Muscle of leg (tissue), 16 donors: Measurements from ENCODE around the gene OR52B2. TPM values are rescaled to one million over a fixed set of nuclear protein-coding genes. Genes with fewer than 3 reads are reported as not detected.

ENCODE experiments used
- DNase-seq: peaks from one replicate; pipeline ENCODE4 v3.0.0; 2013
- H3K27ac ChIP-seq: one replicate; pipeline ENCODE4 v1.5.1; 2013; ENCODE audit warnings: mild to moderate bottlenecking, low read length, control low read depth
- H3K27me3 ChIP-seq: one replicate; pipeline ENCODE4 v1.6.1; 2013; ENCODE audit warnings: low read length; ENCODE audit not compliant: control insufficient read depth, insufficient read depth
- H3K36me3 ChIP-seq: one replicate; pipeline ENCODE4 v1.6.1; 2013; ENCODE audit warnings: low read length; ENCODE audit not compliant: control insufficient read depth, insufficient read depth
- H3K4me1 ChIP-seq: one replicate; pipeline ENCODE4 v1.6.1; 2013; ENCODE audit warnings: low read length; ENCODE audit not compliant: control insufficient read depth, insufficient read depth
- H3K4me3 ChIP-seq: one replicate; pipeline ENCODE4 v1.5.1; 2013; ENCODE audit warnings: low read length, control low read depth
- H3K9me3 ChIP-seq: replicated peaks from 2 replicates; pipeline ENCODE4 v1.6.1; 2013; ENCODE audit warnings: low read depth, low read length; ENCODE audit not compliant: control insufficient read depth
- WGBS: methylation state at CpG from one replicate; pipeline ENCODE4 v1.1.5; 2013; ENCODE audit warnings: missing lambda C conversion rate; ENCODE audit not compliant: insufficient coverage; 5-methylcytosine and 5-hydroxymethylcytosine counted together
- long read RNA-seq, 11 donors: transcript quantifications; one replicate each; lab custom pipeline, GENCODE V29; 2026
- polyA plus RNA-seq, 8 donors: library from polyadenylated mRNA; unstranded; fragments of 120-200 nt; gene quantifications; one replicate each; pipeline versions ENCODE4 v1.2.1 to v1.2.3, GENCODE V29; 2013; ENCODE audit warnings: inconsistent platforms in 1 of 8, low replicate concordance in 1 of 8; ENCODE audit not compliant: insufficient read length in 8 of 8, insufficient read depth in 1 of 8
- total RNA-seq: library from RNA; stranded (reverse); fragments of 120-200 nt; gene quantifications from one replicate; pipeline ENCODE4 v1.2.4, GENCODE V29; 2013

The OR52B2 gene
- total RNA-seq (0.09 TPM), polyA plus RNA-seq (not detected)
- long read RNA-seq, donor 1: 0 reads
- long read RNA-seq, donor 2: 0 reads
- long read RNA-seq, donor 3: 0 reads
- long read RNA-seq, donor 4: 0 reads
- long read RNA-seq, donor 5: 0 reads
- long read RNA-seq, donor 6, partial matches to known transcripts: 0 of 1 reads
- long read RNA-seq, donor 6, other reads (novel, unspliced or antisense): 0 of 1 reads
- long read RNA-seq, donor 7: 0 reads
- long read RNA-seq, donor 8: 0 reads
- long read RNA-seq, donor 9: 0 reads
- long read RNA-seq, donor 10: 0 reads
- long read RNA-seq, donor 11: 0 reads

DNA sequence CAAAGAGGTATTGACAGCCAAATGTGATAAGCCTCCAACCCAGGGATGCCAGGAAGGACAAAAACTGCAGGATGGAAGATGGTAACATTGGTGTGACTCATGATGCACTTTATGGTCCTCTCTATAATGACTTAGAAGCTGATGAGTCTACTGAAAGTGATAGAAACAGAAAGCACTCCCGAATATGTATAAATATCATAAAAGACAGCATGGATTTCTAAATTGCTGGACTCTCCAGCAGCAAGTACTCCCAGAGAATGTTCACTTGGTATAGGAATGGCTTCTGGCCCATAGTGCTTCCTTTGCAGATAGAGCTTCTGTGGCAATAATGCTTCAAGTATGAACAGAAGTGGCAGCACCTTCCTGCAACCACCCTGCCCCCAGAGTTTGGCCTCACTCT lies at the start of gene OR52B2:
Gene OR52B2, minus strand, starts transcription at position 101 of the 400 bp plus-strand sequence. Its CDS starts 0 bp downstream, at position 101.
- Histone ChIP-seq H3K36me3 (no peaks in the 10 kb centered on the region), H3K4me1 (no peaks in the 10 kb centered on the region), H3K4me3 (no peak within 1 kb of the TSS), H3K9me3 (no peaks in the 10 kb centered on the region), H3K27ac (no peak within 1 kb of the TSS), H3K27me3 (no peaks in the 10 kb centered on the region)
- DNase-seq: no peak
- no CpG with 5 or more reads among the region's 1 CpG for WGBS

GRCh38 chr11:6219359-6219758 lies 49.2 kb upstream of the OR52B2 start:
- Histone ChIP-seq H3K27me3 (no peaks in the 10 kb centered on the region), H3K4me1 (no peaks in the 10 kb centered on the region), H3K36me3 (peaks cover 80% of the 10 kb centered on the region), H3K9me3 (no peaks in the 10 kb centered on the region), H3K4me3 (no peak overlapping the region), H3K27ac (no peak overlapping the region)
- WGBS: no CpG with 5 or more reads among the region's 2 CpGs
- DNase-seq: no peak

DNA sequence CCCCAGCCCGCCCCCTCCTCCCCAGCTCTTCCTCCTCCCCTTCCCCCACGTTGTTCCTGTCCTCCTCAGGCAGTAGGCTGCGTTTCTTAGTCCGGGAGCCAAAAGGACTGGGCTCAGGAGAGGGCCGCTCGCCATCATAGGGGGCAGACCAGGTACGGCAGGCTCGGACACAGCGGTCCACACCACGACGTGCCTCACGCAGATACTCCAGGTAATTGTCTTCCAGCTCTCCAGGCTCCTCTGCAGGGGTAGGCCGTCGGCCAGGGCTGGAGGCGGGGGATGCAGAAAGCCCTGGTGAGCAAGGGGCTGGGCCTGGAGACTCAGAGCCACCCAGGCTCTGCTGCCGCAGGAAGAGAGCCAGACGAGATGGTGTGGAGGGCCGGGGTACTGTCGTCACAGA lies 47.6 kb upstream of the OR52B2 start:
- Histone ChIP-seq H3K27ac (no peak overlapping the region), H3K4me1 (no peaks in the 10 kb centered on the region), H3K36me3 (peaks cover 76% of the 10 kb centered on the region), H3K4me3 (no peak overlapping the region), H3K27me3 (no peaks in the 10 kb centered on the region), H3K9me3 (no peaks in the 10 kb centered on the region)
- no peak for DNase-seq
- WGBS: 92% methylated on average over 17 of the region's 19 CpGs

DNA sequence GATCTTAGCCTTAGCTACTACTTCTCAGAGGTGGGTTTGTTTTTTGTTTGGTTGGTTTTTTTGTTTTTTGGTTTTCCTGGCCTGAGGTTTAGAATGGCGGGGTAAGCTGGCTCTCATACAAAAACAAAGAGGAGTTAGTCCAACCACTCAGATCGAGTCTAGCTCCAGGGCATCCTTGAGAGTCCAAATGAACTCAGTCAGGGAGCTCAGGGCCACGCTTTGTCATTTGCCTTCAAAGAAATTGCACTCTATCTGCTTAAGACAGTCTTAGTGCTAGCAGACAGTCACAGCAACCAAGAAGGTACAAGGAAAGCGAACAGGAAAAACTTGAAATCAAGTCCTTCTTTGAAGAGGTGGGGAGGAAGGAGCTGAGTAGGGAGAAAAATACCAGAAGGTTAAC lies 46.4 kb upstream of the OR52B2 start:
- H3K36me3 ChIP-seq: peaks cover 74% of the 10 kb centered on the region

DNA sequence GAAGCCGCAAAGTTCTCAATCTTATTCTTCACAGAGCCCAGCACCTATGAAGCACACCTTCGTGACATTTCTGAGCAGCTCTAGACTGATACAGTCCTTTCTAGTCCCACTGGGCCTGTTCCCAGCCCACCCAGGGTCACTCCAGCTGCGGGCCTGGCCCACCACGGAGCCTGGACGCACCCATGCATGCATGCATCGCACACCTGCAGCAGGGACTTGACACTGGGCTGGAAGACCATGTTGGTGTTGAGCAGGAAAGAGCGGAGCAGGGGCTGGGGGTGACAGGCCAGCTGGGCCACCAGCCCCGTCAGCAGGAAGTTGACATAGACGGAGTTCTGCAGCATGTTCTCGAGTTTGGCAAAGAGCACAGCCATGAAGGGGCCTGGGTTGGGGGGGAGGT lies 44.4 kb upstream of the OR52B2 start:
- Histone ChIP-seq H3K27me3 (no peaks in the 10 kb centered on the region), H3K36me3 (peaks cover 83% of the 10 kb centered on the region), H3K4me1 (no peaks in the 10 kb centered on the region), H3K9me3 (no peaks in the 10 kb centered on the region), H3K27ac (no peak overlapping the region), H3K4me3 (no peak overlapping the region)
- DNase-seq: no peak
- WGBS: 92% methylated on average over 10 of the region's 10 CpGs

More for the DNA sequence above, 46.4 kb upstream of the OR52B2 start:
- 89% methylated on average over 4 of the region's 4 CpGs for WGBS
- Histone ChIP-seq H3K27ac (no peak overlapping the region), H3K4me1 (no peaks in the 10 kb centered on the region), H3K4me3 (no peak overlapping the region), H3K27me3 (no peaks in the 10 kb centered on the region), H3K9me3 (no peaks in the 10 kb centered on the region)
- DNase-seq: no peak

GRCh38 chr11:6210274-6210955 lies 40.3 kb upstream of the OR52B2 start:
- Histone ChIP-seq H3K27ac (no peak overlapping the region), H3K4me1 (no peaks in the 10 kb centered on the region), H3K9me3 (no peaks in the 10 kb centered on the region), H3K4me3 (no peak overlapping the region), H3K27me3 (no peaks in the 10 kb centered on the region), H3K36me3 (peaks cover 65% of the 10 kb centered on the region)
- DNase-seq: no peak
- WGBS: 97% methylated on average over 6 of the region's 9 CpGs

DNA sequence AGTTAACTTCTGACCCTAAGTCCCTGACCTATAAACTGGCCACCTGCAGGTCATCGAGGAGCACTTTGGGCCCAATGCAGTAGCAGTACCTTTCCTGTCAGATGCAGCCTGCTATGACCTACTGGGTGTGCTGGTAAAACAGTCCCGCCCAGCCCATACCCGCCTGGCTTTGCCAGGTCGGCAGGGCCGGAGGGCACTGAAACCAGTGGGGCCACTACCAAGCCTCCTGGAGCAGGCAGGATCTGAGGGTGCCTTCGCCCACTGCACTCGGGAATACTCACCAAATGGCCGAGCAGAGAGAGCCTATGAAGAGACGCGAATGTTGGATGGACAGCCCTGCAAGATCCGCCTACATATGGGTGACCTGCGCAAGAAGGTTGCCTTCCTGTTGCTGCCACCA lies 39.7 kb upstream of the OR52B2 start:
- no peak overlapping the region for H3K4me3 ChIP-seq
- 92% methylated on average over 11 of the region's 12 CpGs for WGBS
- no peak overlapping the region for H3K27ac ChIP-seq
- DNase-seq: no peak
- H3K9me3 ChIP-seq: no peaks in the 10 kb centered on the region
- H3K4me1 ChIP-seq: no peaks in the 10 kb centered on the region
- H3K27me3 ChIP-seq: no peaks in the 10 kb centered on the region
- peaks cover 62% of the 10 kb centered on the region for H3K36me3 ChIP-seq

GRCh38 chr11:6206456-6207180 lies 36.5 kb upstream of the OR52B2 start:
- DNase-seq: no peak
- H3K4me1 ChIP-seq: no peaks in the 10 kb centered on the region
- no peaks in the 10 kb centered on the region for H3K27me3 ChIP-seq
- H3K27ac ChIP-seq: no peak overlapping the region
- no peak overlapping the region for H3K4me3 ChIP-seq
- H3K36me3 ChIP-seq: peaks cover 37% of the 10 kb centered on the region
- WGBS: 48% methylated on average over 2 of the region's 3 CpGs
- no peaks in the 10 kb centered on the region for H3K9me3 ChIP-seq

DNA sequence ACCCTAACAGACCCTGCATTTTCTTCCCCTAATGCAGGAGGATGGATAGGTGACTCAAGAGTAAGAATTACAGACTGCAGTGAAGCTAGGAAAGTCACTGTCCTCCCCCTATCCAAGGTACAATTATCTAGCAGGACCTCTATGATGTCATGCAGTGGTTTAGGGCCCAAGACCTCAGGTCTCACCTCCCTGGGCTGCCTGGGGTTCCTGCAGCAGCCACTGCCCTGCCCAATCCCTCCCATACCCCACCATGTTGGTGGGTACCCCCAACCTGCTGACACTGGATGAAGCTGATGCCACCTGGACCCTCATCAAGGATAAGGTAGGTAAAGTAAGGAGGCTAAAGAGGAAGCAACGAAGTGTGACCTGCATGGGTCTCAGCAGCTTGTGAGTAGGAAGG lies 35.2 kb upstream of the OR52B2 start, which contains the start of gene C11orf42:
Gene C11orf42, plus strand, starts transcription at position 192 of the 400 bp plus-strand sequence. Its CDS starts 59 bp downstream, at position 251.
- no peak within 1 kb of the TSS for H3K4me3 ChIP-seq
- no peak for DNase-seq
- no CpG with 5 or more reads among the region's 1 CpG for WGBS
- no peaks in the 10 kb centered on the region for H3K4me1 ChIP-seq
- H3K36me3 ChIP-seq: peaks cover 25% of the 10 kb centered on the region
- H3K27ac ChIP-seq: no peak within 1 kb of the TSS
- H3K9me3 ChIP-seq: no peaks in the 10 kb centered on the region
- H3K27me3 ChIP-seq: no peaks in the 10 kb centered on the region

DNA sequence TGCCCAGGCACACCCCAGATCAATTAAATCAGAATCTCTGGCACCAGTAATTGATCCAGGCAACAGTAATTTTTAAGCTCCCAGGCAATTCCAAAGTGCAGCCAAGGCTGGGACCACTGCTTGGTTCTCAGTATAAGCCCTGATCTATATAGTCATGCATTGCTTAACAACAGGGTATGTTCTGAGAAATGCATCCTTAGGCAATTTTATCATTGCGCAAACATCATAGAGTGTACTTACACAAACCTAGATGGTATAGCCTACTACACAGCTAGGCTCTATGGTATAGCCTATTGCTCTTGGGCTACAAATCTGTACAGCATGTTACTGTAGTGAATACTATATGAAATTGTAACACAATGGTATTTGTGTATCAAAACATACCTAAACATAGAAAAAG lies 34.6 kb upstream of the OR52B2 start:
- Histone ChIP-seq H3K27ac (no peak overlapping the region), H3K4me1 (no peaks in the 10 kb centered on the region), H3K4me3 (no peak overlapping the region), H3K9me3 (no peaks in the 10 kb centered on the region), H3K36me3 (peaks cover 19% of the 10 kb centered on the region), H3K27me3 (no peaks in the 10 kb centered on the region)
- no CpG with 5 or more reads among the region's 1 CpG for WGBS
- DNase-seq: no peak
